GM12873 (cell line): ENCODE data around the gene SLCO2B1.

Experiments used
- TF ChIP-seq, protein P1 (sequence below): IDR thresholded peaks from 2 replicates; pipeline ENCODE4 v1.5.1; 2012; ENCODE audit warnings: low read depth, mild to moderate bottlenecking, moderate library complexity, low read length, control low read depth; ENCODE audit not compliant: insufficient read depth; ENCODE audit errors: missing control alignments

The SLCO2B1 gene

GRCh38 chr11:75114465-75114864 lies 36.4 kb upstream of the SLCO2B1 start:
- TF ChIP-seq, protein P1, sequence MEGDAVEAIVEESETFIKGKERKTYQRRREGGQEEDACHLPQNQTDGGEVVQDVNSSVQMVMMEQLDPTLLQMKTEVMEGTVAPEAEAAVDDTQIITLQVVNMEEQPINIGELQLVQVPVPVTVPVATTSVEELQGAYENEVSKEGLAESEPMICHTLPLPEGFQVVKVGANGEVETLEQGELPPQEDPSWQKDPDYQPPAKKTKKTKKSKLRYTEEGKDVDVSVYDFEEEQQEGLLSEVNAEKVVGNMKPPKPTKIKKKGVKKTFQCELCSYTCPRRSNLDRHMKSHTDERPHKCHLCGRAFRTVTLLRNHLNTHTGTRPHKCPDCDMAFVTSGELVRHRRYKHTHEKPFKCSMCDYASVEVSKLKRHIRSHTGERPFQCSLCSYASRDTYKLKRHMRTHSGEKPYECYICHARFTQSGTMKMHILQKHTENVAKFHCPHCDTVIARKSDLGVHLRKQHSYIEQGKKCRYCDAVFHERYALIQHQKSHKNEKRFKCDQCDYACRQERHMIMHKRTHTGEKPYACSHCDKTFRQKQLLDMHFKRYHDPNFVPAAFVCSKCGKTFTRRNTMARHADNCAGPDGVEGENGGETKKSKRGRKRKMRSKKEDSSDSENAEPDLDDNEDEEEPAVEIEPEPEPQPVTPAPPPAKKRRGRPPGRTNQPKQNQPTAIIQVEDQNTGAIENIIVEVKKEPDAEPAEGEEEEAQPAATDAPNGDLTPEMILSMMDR: no peak

DNA sequence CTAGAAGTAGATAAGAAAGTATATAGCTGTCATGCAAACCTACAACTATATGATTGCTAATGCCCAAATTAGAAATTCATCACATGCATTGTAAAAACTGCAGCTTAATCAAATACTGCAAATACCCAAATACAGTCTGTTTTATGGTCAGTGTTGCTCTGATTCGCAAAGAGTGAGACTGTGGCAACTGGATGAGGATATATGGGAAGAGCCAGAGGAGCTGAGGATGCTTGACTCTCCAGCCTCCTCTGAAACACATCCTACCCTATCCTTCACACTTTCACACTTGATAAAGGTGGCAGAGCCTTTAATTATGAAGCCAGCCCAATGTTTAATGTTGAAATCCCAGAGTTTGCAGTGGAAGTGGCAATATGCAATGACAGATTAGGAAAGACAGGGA lies 32.3 kb upstream of the SLCO2B1 start:
- TF ChIP-seq, protein P1: no peak

GRCh38 chr11:75126564-75126963 lies 24.3 kb upstream of the SLCO2B1 start:
- TF ChIP-seq, protein P1: no peak

GRCh38 chr11:75132080-75132479 lies 18.8 kb upstream of the SLCO2B1 start:
- TF ChIP-seq, protein P1: no peak

DNA sequence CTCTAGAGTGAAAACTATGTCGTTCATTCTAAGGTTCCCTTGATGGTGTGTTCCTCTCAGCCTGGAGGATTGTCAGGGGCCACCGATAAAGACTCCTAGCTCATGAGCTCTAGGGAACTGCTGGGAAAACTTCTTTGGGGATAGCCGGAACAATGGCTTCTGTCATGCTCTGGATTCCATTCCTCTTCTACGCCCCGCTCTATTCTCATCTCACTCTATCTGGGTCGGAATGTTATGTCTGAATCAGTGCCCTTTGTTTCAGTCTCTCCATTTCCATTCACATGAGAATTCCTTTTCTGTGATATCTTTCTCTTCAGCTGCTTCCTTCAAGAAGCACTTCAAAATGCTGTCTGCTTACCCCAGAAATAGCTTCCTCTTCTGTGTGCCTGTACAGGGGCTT lies 16.9 kb upstream of the SLCO2B1 start:
- TF ChIP-seq, protein P1: no peak

- TF ChIP-seq, protein P1: no peak
These were observed 15.8 kb upstream of the SLCO2B1 start for GRCh38 chr11:75135021-75135650.

- TF ChIP-seq, protein P1: no peak
These were observed 15.3 kb upstream of the SLCO2B1 start for GRCh38 chr11:75135651-75136050.
